Right atrium auricular region (tissue), 2 donors: ENCODE measurements around the gene HEBP1. TPM values are rescaled to one million over a fixed set of nuclear protein-coding genes. Genes with fewer than 3 reads are reported as not detected.

Experiments used
- DNase-seq: peaks from one replicate; pipeline ENCODE4 v3.0.0-alpha.2; 2019; ENCODE audit warnings: low spot score
- H3K27ac ChIP-seq, 2 donors: fragments of 200-600 bp; sonication (generic); 1 replicate in 1 of 2; 2 replicates in 1 of 2; pipeline ENCODE4 v1.5.1; 2016 to 2019
- H3K27me3 ChIP-seq, 2 donors: fragments of 200-600 bp; sonication (generic); one replicate each; pipeline versions ENCODE4 v1.5.1 to v1.6.0; 2017 to 2019
- H3K36me3 ChIP-seq: fragments of 200-600 bp; sonication (generic); one replicate; pipeline ENCODE4 v1.5.1; 2016
- H3K4me1 ChIP-seq, 2 donors: fragments of 200-600 bp; sonication (generic); one replicate each; pipeline versions ENCODE4 v1.5.1 to v1.6.0; 2017 to 2019
- H3K4me3 ChIP-seq, 2 donors: fragments of 200-600 bp; sonication (generic); 1 replicate in 1 of 2; 2 replicates in 1 of 2; pipeline ENCODE4 v1.5.1; 2017 to 2019; ENCODE audit warnings: mild to moderate bottlenecking in 1 of 2, moderate library complexity in 1 of 2
- H3K9me3 ChIP-seq, 2 donors: fragments of 200-600 bp; sonication (generic); one replicate each; pipeline ENCODE4 v1.5.1; 2019
- CTCF ChIP-seq, 2 donors: fragments of 200-600 bp; sonication (generic); IDR thresholded peaks; one replicate each; pipeline ENCODE4 v1.5.1; 2019; ENCODE audit warnings: antibody characterized with exemption in 2 of 2
- total RNA-seq, 2 donors: library from RNA; depleted of rRNA; stranded (reverse); fragments of >200 nt; gene quantifications; one replicate each; pipeline ENCODE4 v1.1.0, GENCODE V29; 2016

The HEBP1 gene
- total RNA-seq, 2 donors from 2014 or later: 29.4 to 30.0 TPM

GRCh38 chr12:13044002-13044905, 44.2 kb upstream of the HEBP1 start, which contains the start of gene FAM234B:
FAM234B (plus strand) TSS chr12:13044381; CDS start chr12:13044404, 23 bp downstream.
- no peaks in the 10 kb centered on the region for H3K27me3 ChIP-seq
- H3K4me1 ChIP-seq: peaks cover 0 to 10% of the 10 kb centered on the region in 2 donors
- peak; percentile 80 for DNase-seq
- no peaks in the 10 kb centered on the region for H3K9me3 ChIP-seq
- peak in 1 of 2 donors; percentile 66 for TF ChIP-seq CTCF (IDR thresholded peaks at IDR 0.05)
- H3K36me3 ChIP-seq: no peaks in the 10 kb centered on the region
- peak within 1 kb of the TSS; percentile 67 to 71 for H3K27ac ChIP-seq
- H3K4me3 ChIP-seq: peak within 1 kb of the TSS; percentile 94 to 99

- no peak overlapping the region for H3K27ac ChIP-seq
- DNase-seq: no peak
- peaks cover 0 to 10% of the 10 kb centered on the region in 2 donors for H3K4me1 ChIP-seq
- H3K36me3 ChIP-seq: no peaks in the 10 kb centered on the region
- no peak for TF ChIP-seq CTCF (IDR thresholded peaks at IDR 0.05)
- no peaks in the 10 kb centered on the region for H3K9me3 ChIP-seq
- H3K27me3 ChIP-seq: no peaks in the 10 kb centered on the region
- H3K4me3 ChIP-seq: no peak overlapping the region
Observed at GRCh38 chr12:13042666-13043230, 42.7 kb upstream of the HEBP1 start.

GRCh38 chr12:13041224-13041623, 41.2 kb upstream of the HEBP1 start:
- Histone ChIP-seq H3K36me3 (no peaks in the 10 kb centered on the region), H3K9me3 (no peaks in the 10 kb centered on the region), H3K4me3 (no peak overlapping the region), H3K4me1 (peaks cover 0 to 10% of the 10 kb centered on the region in 2 donors), H3K27ac (no peak overlapping the region), H3K27me3 (no peaks in the 10 kb centered on the region)
- TF ChIP-seq CTCF (IDR thresholded peaks at IDR 0.05): no peak
- no peak for DNase-seq

GRCh38 chr12:13039328-13039956, 39.4 kb upstream of the HEBP1 start:
- H3K27ac ChIP-seq: no peak overlapping the region
- H3K36me3 ChIP-seq: no peaks in the 10 kb centered on the region
- H3K4me3 ChIP-seq: no peak overlapping the region
- peaks cover 0 to 5% of the 10 kb centered on the region in 2 donors for H3K4me1 ChIP-seq
- DNase-seq: no peak
- no peaks in the 10 kb centered on the region for H3K27me3 ChIP-seq
- no peak for TF ChIP-seq CTCF (IDR thresholded peaks at IDR 0.05)
- H3K9me3 ChIP-seq: no peaks in the 10 kb centered on the region

GRCh38 chr12:13038491-13039161, 38.6 kb upstream of the HEBP1 start:
- no peak for TF ChIP-seq CTCF (IDR thresholded peaks at IDR 0.05)
- no peak for DNase-seq
- Histone ChIP-seq H3K36me3 (no peaks in the 10 kb centered on the region), H3K4me3 (no peak overlapping the region), H3K27ac (no peak overlapping the region), H3K4me1 (no peaks in the 10 kb centered on the region), H3K9me3 (no peaks in the 10 kb centered on the region), H3K27me3 (no peaks in the 10 kb centered on the region)
